ENCODE data around the gene CCNB2.
"Not testable (repeated sequence)": the region's sequence is repeated elsewhere in the genome, so short reads cannot be mapped to it uniquely, and the experiment has no call there.

Gene CCNB2

GRCh38 chr15:59144594-59144993 is 39.6 kb downstream of the CCNB2 start:
- in situ Hi-C loops (cut with MboI; ENCODE audit: low sequenced_read_pairs); H3K4me3 ChIP-seq; H3K27me3 ChIP-seq (ENCODE audit: low read depth); H3K9me3 ChIP-seq: not testable (repeated sequence)
- Histone ChIP-seq H3K4me1 (peaks cover 25% of the 10 kb centered on the region), H3K36me3 (replicated peaks) (peaks cover 19% of the 10 kb centered on the region)
- peak; percentile 32 to 40 for DNase-seq (ENCODE audit: low spot score in 2 of 2)

DNA sequence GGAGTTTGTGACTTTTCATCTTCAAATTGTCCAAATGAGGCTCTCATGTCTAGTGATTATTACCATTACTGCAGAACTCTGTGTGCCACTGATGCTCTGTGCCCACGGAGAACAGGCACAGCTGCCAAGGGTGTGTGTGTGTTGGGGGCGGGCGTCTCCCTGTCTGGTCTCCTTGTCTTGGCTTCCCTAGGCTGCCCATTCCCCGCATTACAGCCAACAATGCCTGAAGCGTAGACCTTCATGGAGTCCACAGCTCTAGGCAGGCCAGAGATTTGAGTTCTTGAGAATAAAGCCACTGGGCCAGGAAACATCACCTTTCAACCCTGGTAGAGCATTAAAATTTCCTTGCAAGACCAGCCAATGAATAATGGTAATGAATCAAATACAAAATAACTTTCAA is 42.7 kb downstream of the CCNB2 start:
- Histone ChIP-seq H3K9me3 (no peaks in the 10 kb centered on the region), H3K4me3 (no peak overlapping the region), H3K4me1 (peaks cover 25% of the 10 kb centered on the region), H3K27me3 (ENCODE audit: low read depth) (no peaks in the 10 kb centered on the region), H3K36me3 (replicated peaks) (peaks cover 9% of the 10 kb centered on the region)
- in situ Hi-C loops (cut with MboI; ENCODE audit: low sequenced_read_pairs) = no loop called here
- peak in 1 of 2 experiments; percentile 29 for DNase-seq (ENCODE audit: low spot score in 2 of 2)

GRCh38 chr15:59148153-59148833 is 43.3 kb downstream of the CCNB2 start:
- in situ Hi-C loops (cut with MboI; ENCODE audit: low sequenced_read_pairs) = no loop called here
- Histone ChIP-seq H3K4me3 (no peak overlapping the region), H3K4me1 (peaks cover 25% of the 10 kb centered on the region), H3K27me3 (ENCODE audit: low read depth) (no peaks in the 10 kb centered on the region), H3K9me3 (no peaks in the 10 kb centered on the region), H3K36me3 (replicated peaks) (peaks cover 9% of the 10 kb centered on the region)
- DNase-seq (ENCODE audit: low spot score in 2 of 2) = peak; percentile 77 to 98

GRCh38 chr15:59150185-59150584 is 45.2 kb downstream of the CCNB2 start:
- Histone ChIP-seq H3K27me3 (ENCODE audit: low read depth) (no peaks in the 10 kb centered on the region), H3K4me1 (peaks cover 25% of the 10 kb centered on the region), H3K4me3 (no peak overlapping the region), H3K9me3 (no peaks in the 10 kb centered on the region), H3K36me3 (replicated peaks) (no peaks in the 10 kb centered on the region; the same call in 1 of the 2 replicates)
- DNase-seq (ENCODE audit: low spot score in 2 of 2) = no peak
- in situ Hi-C loops (cut with MboI; ENCODE audit: low sequenced_read_pairs) = no loop called here

- H3K9me3 ChIP-seq = no peaks in the 10 kb centered on the region
- no peaks in the 10 kb centered on the region for H3K36me3 ChIP-seq (replicated peaks)
- DNase-seq (ENCODE audit: low spot score in 2 of 2) = no peak
Measured at GRCh38 chr15:59152694-59153450, 47.9 kb downstream of the CCNB2 start.

DNA sequence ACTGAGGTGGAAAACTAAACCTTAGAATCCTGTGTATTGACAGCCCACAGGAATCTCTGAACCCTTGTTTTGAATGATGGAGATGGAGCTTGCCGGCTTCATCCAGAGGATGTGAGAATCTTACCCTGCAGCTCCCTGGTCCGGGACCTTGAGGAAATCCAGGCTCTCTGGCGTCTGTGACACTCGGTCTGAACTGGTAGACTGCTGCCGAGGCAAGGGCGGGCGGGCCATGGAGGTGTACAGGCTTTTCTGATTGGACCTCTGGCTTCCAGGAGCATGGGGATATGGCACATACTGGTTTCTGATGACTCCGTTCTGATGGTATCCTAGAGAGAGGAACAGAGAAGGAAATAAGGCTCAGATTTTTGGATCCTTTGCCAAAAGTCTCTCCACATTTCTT is 48.5 kb downstream of the CCNB2 start:
- no peak overlapping the region for H3K4me3 ChIP-seq
- DNase-seq (ENCODE audit: low spot score in 2 of 2) = no peak
- peaks cover 10% of the 10 kb centered on the region for H3K4me1 ChIP-seq
- no peaks in the 10 kb centered on the region for H3K36me3 ChIP-seq (replicated peaks)
- H3K27me3 ChIP-seq (ENCODE audit: low read depth) = no peaks in the 10 kb centered on the region
- H3K9me3 ChIP-seq = no peaks in the 10 kb centered on the region
- in situ Hi-C loops (cut with MboI; ENCODE audit: low sequenced_read_pairs) = no loop called here

More at GRCh38 chr15:59152694-59153450, 47.9 kb downstream of the CCNB2 start:
- in situ Hi-C loops (cut with MboI; ENCODE audit: low sequenced_read_pairs) = no loop called here
- no peak overlapping the region for H3K4me3 ChIP-seq
- no peaks in the 10 kb centered on the region for H3K27me3 ChIP-seq (ENCODE audit: low read depth)
- H3K4me1 ChIP-seq = peaks cover 14% of the 10 kb centered on the region

DNA sequence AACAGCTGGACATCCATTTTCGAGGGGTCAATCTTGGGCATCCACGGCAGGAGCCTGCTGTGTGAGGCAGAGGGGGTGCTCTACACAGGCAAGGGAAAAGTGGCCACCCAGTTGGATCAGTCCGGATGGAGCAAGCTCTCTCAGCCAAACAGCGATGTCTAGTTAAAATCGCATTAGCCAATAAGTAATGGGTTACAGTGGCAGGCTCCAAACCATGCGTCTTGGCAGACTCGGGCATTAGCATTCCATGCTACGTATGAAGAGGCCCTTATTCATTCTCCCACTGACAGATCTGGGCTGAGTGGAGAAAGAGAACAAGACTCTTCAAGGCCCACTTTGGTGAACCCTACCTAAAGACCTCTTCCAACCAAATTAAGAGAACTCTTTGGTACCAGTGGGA is 49.3 kb downstream of the CCNB2 start:
- H3K9me3 ChIP-seq = no peaks in the 10 kb centered on the region
- no peaks in the 10 kb centered on the region for H3K27me3 ChIP-seq (ENCODE audit: low read depth)
- no peaks in the 10 kb centered on the region for H3K36me3 ChIP-seq (replicated peaks)
- H3K4me3 ChIP-seq = no peak overlapping the region
- in situ Hi-C loops (cut with MboI; ENCODE audit: low sequenced_read_pairs) = no loop called here
- peaks cover 3% of the 10 kb centered on the region for H3K4me1 ChIP-seq
- DNase-seq (ENCODE audit: low spot score in 2 of 2) = no peak

GRCh38 chr15:59155431-59155830 is 50.5 kb downstream of the CCNB2 start:
- in situ Hi-C loops (cut with MboI; ENCODE audit: low sequenced_read_pairs) = no loop called here
- H3K36me3 ChIP-seq (replicated peaks) = no peaks in the 10 kb centered on the region
- no peaks in the 10 kb centered on the region for H3K9me3 ChIP-seq
- H3K4me3 ChIP-seq = no peak overlapping the region
- no peaks in the 10 kb centered on the region for H3K4me1 ChIP-seq
- no peak for DNase-seq (ENCODE audit: low spot score in 2 of 2)
- no peaks in the 10 kb centered on the region for H3K27me3 ChIP-seq (ENCODE audit: low read depth)

DNA sequence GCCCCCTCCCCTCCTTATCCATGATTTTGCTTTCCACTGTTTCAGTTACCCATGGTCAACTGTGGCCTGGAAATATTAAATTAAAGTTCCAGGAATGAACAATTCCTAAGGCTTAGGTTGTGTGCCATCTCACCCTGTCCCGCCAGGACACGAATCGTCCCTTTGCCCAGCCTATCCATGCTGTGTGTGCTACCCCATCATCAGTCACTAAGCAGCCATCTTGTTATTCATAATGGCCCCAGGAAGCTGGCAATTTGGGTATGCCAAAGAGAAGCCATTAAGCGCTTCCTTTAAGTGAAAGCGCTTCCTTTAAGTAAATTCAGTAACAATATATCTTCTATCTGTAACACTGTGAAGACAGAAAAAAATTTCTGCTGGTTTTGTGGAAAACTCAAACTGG is 52.5 kb downstream of the CCNB2 start:
- no peak for DNase-seq (ENCODE audit: low spot score in 2 of 2)
- H3K36me3 ChIP-seq (replicated peaks) = no peaks in the 10 kb centered on the region
- H3K9me3 ChIP-seq = no peaks in the 10 kb centered on the region
- no peaks in the 10 kb centered on the region for H3K4me1 ChIP-seq
- in situ Hi-C loops (cut with MboI; ENCODE audit: low sequenced_read_pairs) = no loop called here
- H3K4me3 ChIP-seq = no peak overlapping the region
- H3K27me3 ChIP-seq (ENCODE audit: low read depth) = no peaks in the 10 kb centered on the region

DNA sequence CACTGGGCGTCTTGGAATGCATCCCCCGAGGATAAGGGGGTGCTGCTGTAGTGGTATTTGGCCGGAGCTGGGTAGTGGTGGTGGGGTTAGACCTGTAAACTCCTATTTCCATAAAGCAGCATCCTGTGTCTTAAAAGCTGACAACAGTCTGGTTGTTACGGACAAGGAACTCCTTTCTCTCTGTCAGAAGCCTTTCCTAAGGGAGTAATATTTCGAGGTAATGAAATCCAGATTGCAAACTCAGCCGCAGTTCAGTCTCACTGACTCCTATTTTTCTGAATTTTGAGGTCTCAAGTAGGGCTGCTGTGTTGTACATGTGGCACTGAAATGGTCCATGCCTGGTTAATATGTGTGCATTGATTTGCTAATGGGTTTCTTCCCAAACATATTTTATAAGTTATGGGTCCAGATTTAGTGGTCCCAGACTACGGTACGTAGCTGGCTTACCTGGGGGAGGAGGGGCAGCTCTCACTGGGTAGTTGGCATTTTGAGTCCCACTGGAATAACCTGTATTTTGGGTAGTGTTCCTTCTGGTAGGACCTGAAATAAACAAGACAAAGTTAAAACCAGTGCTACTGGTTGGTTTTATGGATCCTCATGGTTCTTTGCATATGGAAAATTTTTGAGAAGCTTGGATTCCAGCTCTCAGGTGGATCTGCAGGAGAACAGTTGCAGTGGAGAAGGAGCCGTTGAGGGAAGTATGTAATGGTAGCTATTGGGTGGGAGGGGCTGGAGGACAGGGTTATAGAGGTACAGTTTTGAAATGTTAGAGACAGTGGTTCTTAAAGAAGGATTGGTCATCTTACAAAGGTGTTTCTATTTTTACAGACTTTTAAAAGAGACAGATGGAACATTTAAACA is 53.1 kb downstream of the CCNB2 start:
- in situ Hi-C loops (cut with MboI; ENCODE audit: low sequenced_read_pairs) = no loop called here
- Histone ChIP-seq H3K9me3 (no peaks in the 10 kb centered on the region), H3K27me3 (ENCODE audit: low read depth) (no peaks in the 10 kb centered on the region), H3K4me1 (no peaks in the 10 kb centered on the region), H3K4me3 (no peak overlapping the region), H3K36me3 (replicated peaks) (no peaks in the 10 kb centered on the region)
- DNase-seq (ENCODE audit: low spot score in 2 of 2) = no peak

DNA sequence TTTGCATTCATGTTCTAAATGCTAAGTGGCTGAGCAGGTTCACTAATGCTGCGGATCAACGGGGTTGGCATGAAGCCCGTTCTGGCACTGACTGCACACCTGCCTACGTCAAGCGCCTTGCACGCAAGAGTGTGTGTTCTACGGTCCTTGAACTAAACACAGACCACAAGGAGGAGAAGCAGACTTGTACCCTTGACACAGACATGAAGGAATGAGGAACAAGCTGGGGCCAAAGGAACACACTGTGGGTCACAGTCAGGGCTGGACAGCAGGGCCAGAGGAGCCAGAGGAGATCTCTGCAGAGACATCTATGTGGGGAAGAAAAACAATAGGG is 53.7 kb downstream of the CCNB2 start:
- no peaks in the 10 kb centered on the region for H3K9me3 ChIP-seq
- no peaks in the 10 kb centered on the region for H3K4me1 ChIP-seq
- no peaks in the 10 kb centered on the region for H3K27me3 ChIP-seq (ENCODE audit: low read depth)
- in situ Hi-C loops (cut with MboI; ENCODE audit: low sequenced_read_pairs) = no loop called here
- no peak for DNase-seq (ENCODE audit: low spot score in 2 of 2)
- H3K36me3 ChIP-seq (replicated peaks) = no peaks in the 10 kb centered on the region
- no peak overlapping the region for H3K4me3 ChIP-seq

GRCh38 chr15:59159210-59159609 is 54.3 kb downstream of the CCNB2 start:
- no peak for DNase-seq (ENCODE audit: low spot score in 2 of 2)
- in situ Hi-C loops (cut with MboI; ENCODE audit: low sequenced_read_pairs) = no loop called here

GRCh38 chr15:59160880-59161593 is 56.1 kb downstream of the CCNB2 start:
- peak in 1 of 2 experiments; percentile 49 for DNase-seq (ENCODE audit: low spot score in 2 of 2)
- H3K36me3 ChIP-seq (replicated peaks) = no peaks in the 10 kb centered on the region

More at GRCh38 chr15:59159210-59159609, 54.3 kb downstream of the CCNB2 start:
- no peak overlapping the region for H3K4me3 ChIP-seq
- no peaks in the 10 kb centered on the region for H3K9me3 ChIP-seq
- no peaks in the 10 kb centered on the region for H3K36me3 ChIP-seq (replicated peaks)
- no peaks in the 10 kb centered on the region for H3K27me3 ChIP-seq (ENCODE audit: low read depth)
- no peaks in the 10 kb centered on the region for H3K4me1 ChIP-seq

More at GRCh38 chr15:59160880-59161593, 56.1 kb downstream of the CCNB2 start:
- in situ Hi-C loops (cut with MboI; ENCODE audit: low sequenced_read_pairs) = no loop called here
- no peak overlapping the region for H3K4me3 ChIP-seq
- H3K9me3 ChIP-seq = no peaks in the 10 kb centered on the region
- H3K27me3 ChIP-seq (ENCODE audit: low read depth) = no peaks in the 10 kb centered on the region
- H3K4me1 ChIP-seq = no peaks in the 10 kb centered on the region
